ENCODE results near the gene ARHGAP8.

ARHGAP8 gene

DNA sequence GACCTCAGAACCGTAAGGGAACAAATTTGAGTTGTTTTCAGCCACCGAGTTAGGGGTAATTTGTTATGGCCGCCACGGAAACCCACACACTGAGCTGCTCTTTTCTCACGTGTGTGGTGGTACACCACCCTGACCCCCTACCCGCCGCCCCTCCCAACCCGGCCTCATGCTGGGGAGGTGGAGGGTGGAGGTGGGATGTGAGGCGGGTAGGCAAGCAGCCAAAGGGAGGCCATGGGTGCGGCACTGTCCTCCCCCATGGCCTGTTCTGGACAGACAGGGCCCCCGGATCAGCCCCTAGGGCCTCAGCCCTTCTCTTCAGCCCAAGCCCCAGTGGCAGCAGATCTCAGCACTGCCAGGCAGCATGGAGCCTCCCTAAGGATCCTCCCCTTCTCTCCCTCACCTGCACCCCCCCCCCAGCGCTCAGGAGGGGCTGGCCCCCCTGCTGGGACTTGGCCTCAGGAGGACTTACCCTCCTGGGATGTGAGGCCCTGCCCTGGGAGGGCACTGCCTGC, 42.4 kb upstream of the ARHGAP8 start:
- Histone ChIP-seq H3K4me1 (ENCODE audit: control insufficient read depth in 2 of 2, insufficient read depth in 1 of 2, low read depth in 1 of 2, low read length in 2 of 2) (peaks cover 0 to 8% of the 10 kb centered on the region in 2 donors), H2BK15ac (ENCODE audit: low read length) (no peak overlapping the region), H3K27ac (replicated peaks; ENCODE audit: low read length) (no peak overlapping the region), H3K23ac (ENCODE audit: low read depth, low read length, poor library complexity) (peak overlapping the region; percentile 43), H2BK12ac (ENCODE audit: low read length) (peak overlapping the region; percentile 63), H4K91ac (ENCODE audit: low read depth, low read length, poor library complexity) (no peak overlapping the region), H2AFZ (ENCODE audit: low read length) (no peak overlapping the region), H2BK120ac (ENCODE audit: low read depth, low read length) (peak overlapping the region; percentile 81), H3K4me3 (ENCODE audit: low read length in 2 of 2) (no peak overlapping the region), H3K14ac (ENCODE audit: low read length) (peak overlapping the region; percentile 71), H2AK5ac (ENCODE audit: low read depth, low read length) (no peak overlapping the region), H3K27me3 (ENCODE audit: control insufficient read depth in 3 of 3, insufficient read depth in 3 of 3, low read depth in 1 of 3, low read length in 3 of 3) (peaks cover 0 to 14% (median 0%) of the 10 kb centered on the region in 3 experiments), H3K9me3 (replicated peaks in 1 of 2; ENCODE audit: control insufficient read depth in 2 of 2, insufficient read depth in 1 of 2, low read depth in 1 of 2, low read length in 2 of 2) (peaks cover 0 to 2% of the 10 kb centered on the region in 2 donors), H3K4ac (ENCODE audit: low read length) (no peak overlapping the region), H4K8ac (ENCODE audit: low read depth, low read length) (no peak overlapping the region), H3K18ac (ENCODE audit: low read length) (no peak overlapping the region), H3K79me1 (ENCODE audit: low read depth, low read length) (peaks cover 13% of the 10 kb centered on the region), H2BK5ac (ENCODE audit: low read length) (no peak overlapping the region), H3K36me3 (replicated peaks in 1 of 2; ENCODE audit: control insufficient read depth in 2 of 2, insufficient read depth in 2 of 2, low read length in 2 of 2) (no peaks in the 10 kb centered on the region), H3K9ac (ENCODE audit: low read depth, low read length, poor library complexity) (no peak overlapping the region), H3K4me2 (ENCODE audit: insufficient read depth, low read length, poor library complexity, severe bottlenecking) (no peak overlapping the region)
- no CpG with 5 or more reads among the region's 12 CpGs for WGBS, 2 donors (ENCODE audit: extremely low coverage in 2 of 2, insufficient read length in 2 of 2, insufficient replicate concordance in 1 of 2)
- DNase-seq (ENCODE audit: low spot score): no peak

- Histone ChIP-seq H2AFZ (ENCODE audit: low read length) (no peak overlapping the region), H3K23ac (ENCODE audit: low read depth, low read length, poor library complexity) (peak overlapping the region; percentile 31), H3K36me3 (replicated peaks in 1 of 2; ENCODE audit: control insufficient read depth in 2 of 2, insufficient read depth in 2 of 2, low read length in 2 of 2) (no peaks in the 10 kb centered on the region), H3K4me2 (ENCODE audit: insufficient read depth, low read length, poor library complexity, severe bottlenecking) (no peak overlapping the region), H2AK5ac (ENCODE audit: low read depth, low read length) (peak overlapping the region; percentile 91), H3K9ac (ENCODE audit: low read depth, low read length, poor library complexity) (no peak overlapping the region), H3K27me3 (ENCODE audit: control insufficient read depth in 3 of 3, insufficient read depth in 3 of 3, low read depth in 1 of 3, low read length in 3 of 3) (peaks cover 0 to 13% (median 0%) of the 10 kb centered on the region in 3 experiments), H3K27ac (replicated peaks; ENCODE audit: low read length) (no peak overlapping the region), H4K8ac (ENCODE audit: low read depth, low read length) (no peak overlapping the region), H2BK12ac (ENCODE audit: low read length) (no peak overlapping the region), H3K14ac (ENCODE audit: low read length) (no peak overlapping the region), H2BK5ac (ENCODE audit: low read length) (peak overlapping the region; percentile 53), H4K91ac (ENCODE audit: low read depth, low read length, poor library complexity) (no peak overlapping the region), H3K4me1 (ENCODE audit: control insufficient read depth in 2 of 2, insufficient read depth in 1 of 2, low read depth in 1 of 2, low read length in 2 of 2) (peaks cover 0 to 8% of the 10 kb centered on the region in 2 donors), H3K79me1 (ENCODE audit: low read depth, low read length) (peaks cover 13% of the 10 kb centered on the region), H3K9me3 (replicated peaks in 1 of 2; ENCODE audit: control insufficient read depth in 2 of 2, insufficient read depth in 1 of 2, low read depth in 1 of 2, low read length in 2 of 2) (no peaks in the 10 kb centered on the region), H3K18ac (ENCODE audit: low read length) (peak overlapping the region; percentile 76), H3K4me3 (ENCODE audit: low read length in 2 of 2) (no peak overlapping the region), H2BK15ac (ENCODE audit: low read length) (no peak overlapping the region), H2BK120ac (ENCODE audit: low read depth, low read length) (no peak overlapping the region), H3K4ac (ENCODE audit: low read length) (no peak overlapping the region)
- no CpG with 5 or more reads among the region's 23 CpGs for WGBS, 2 donors (ENCODE audit: extremely low coverage in 2 of 2, insufficient read length in 2 of 2, insufficient replicate concordance in 1 of 2)
- DNase-seq (ENCODE audit: low spot score): no peak
Measured at GRCh38 chr22:44710474-44711240, 41.7 kb upstream of the ARHGAP8 start.

DNA sequence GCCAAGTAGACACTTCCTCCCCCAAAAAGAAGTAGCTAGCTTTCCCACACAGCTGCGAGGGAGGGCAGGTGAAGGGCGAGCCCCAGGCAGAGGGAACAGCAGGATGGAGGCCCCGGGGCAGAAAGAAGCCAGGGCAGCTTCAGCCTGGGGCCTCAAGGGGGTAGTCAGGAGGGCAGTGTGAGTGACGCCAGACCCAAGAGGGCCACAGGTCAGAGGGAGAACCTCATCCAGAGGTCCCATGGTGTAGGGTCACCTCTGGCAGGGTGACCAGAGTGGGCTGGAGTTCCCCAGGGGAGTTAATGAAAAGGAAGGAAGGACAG, 41.2 kb upstream of the ARHGAP8 start:
- Histone ChIP-seq H2AFZ (ENCODE audit: low read length) (no peak overlapping the region), H2BK12ac (ENCODE audit: low read length) (peak overlapping the region; percentile 58), H3K36me3 (replicated peaks in 1 of 2; ENCODE audit: control insufficient read depth in 2 of 2, insufficient read depth in 2 of 2, low read length in 2 of 2) (no peaks in the 10 kb centered on the region), H3K4me1 (ENCODE audit: control insufficient read depth in 2 of 2, insufficient read depth in 1 of 2, low read depth in 1 of 2, low read length in 2 of 2) (peaks cover 0 to 8% of the 10 kb centered on the region in 2 donors), H3K79me1 (ENCODE audit: low read depth, low read length) (peaks cover 13% of the 10 kb centered on the region), H2AK5ac (ENCODE audit: low read depth, low read length) (peak overlapping the region; percentile 91), H3K9me3 (replicated peaks in 1 of 2; ENCODE audit: control insufficient read depth in 2 of 2, insufficient read depth in 1 of 2, low read depth in 1 of 2, low read length in 2 of 2) (no peaks in the 10 kb centered on the region), H4K8ac (ENCODE audit: low read depth, low read length) (no peak overlapping the region), H3K4me3 (ENCODE audit: low read length in 2 of 2) (no peak overlapping the region), H4K91ac (ENCODE audit: low read depth, low read length, poor library complexity) (no peak overlapping the region), H3K4me2 (ENCODE audit: insufficient read depth, low read length, poor library complexity, severe bottlenecking) (no peak overlapping the region), H2BK15ac (ENCODE audit: low read length) (no peak overlapping the region), H3K14ac (ENCODE audit: low read length) (no peak overlapping the region), H2BK120ac (ENCODE audit: low read depth, low read length) (no peak overlapping the region), H3K27me3 (ENCODE audit: control insufficient read depth in 3 of 3, insufficient read depth in 3 of 3, low read depth in 1 of 3, low read length in 3 of 3) (peaks cover 0 to 9% (median 0%) of the 10 kb centered on the region in 3 experiments), H3K18ac (ENCODE audit: low read length) (peak overlapping the region; percentile 91), H3K23ac (ENCODE audit: low read depth, low read length, poor library complexity) (no peak overlapping the region), H3K9ac (ENCODE audit: low read depth, low read length, poor library complexity) (no peak overlapping the region), H3K27ac (replicated peaks; ENCODE audit: low read length) (no peak overlapping the region), H2BK5ac (ENCODE audit: low read length) (peak overlapping the region; percentile 53), H3K4ac (ENCODE audit: low read length) (no peak overlapping the region)
- DNase-seq (ENCODE audit: low spot score): no peak
- no CpG with 5 or more reads among the region's 4 CpGs for WGBS, 2 donors (ENCODE audit: extremely low coverage in 2 of 2, insufficient read length in 2 of 2, insufficient replicate concordance in 1 of 2)

DNA sequence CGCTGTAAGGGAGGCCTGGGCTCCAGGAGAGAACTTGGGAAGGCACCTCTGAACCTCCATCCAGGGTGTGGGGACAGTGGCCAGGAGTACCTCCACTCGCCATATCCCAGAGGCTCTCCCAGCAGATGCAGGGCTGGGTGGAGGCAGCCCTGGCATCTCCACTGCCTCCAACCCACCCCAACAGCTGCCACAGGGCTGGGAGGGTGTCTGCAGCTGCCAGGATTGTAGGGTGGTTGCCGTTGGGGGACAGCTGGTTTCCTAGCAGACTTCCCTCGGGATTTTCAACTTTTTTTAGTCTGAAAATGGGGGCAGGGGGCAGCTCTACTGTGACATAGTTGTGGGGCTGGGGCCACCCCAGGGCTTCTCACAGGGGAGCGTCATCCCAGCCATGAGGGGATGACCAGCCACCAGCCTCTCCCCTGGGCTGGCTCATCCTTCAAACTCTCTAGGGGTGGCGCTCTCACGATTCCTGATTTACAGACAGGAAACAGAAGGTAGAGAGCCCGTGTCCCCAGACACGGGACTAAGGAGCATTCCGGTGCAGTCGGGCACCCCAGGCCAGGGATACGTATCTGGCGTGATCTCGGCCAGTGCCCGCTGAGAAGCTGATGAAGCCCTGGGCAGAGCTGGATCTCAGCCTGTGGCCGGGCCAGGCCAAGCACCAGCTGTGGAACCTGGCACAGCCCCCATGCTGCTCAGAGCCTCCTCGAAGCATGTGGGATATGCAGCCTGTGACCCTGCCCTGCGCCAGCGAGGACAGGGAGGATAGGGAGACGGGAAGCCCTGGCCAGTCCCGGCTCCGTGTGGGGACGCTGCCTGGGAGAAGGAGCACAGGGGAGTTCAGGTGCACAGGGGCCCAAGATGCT, 40.5 kb upstream of the ARHGAP8 start:
- no peak overlapping the region for H2BK120ac ChIP-seq (ENCODE audit: low read depth, low read length)
- no peak overlapping the region for H4K91ac ChIP-seq (ENCODE audit: low read depth, low read length, poor library complexity)
- H3K4me3 ChIP-seq (ENCODE audit: low read length in 2 of 2): no peak overlapping the region
- H3K4me1 ChIP-seq (ENCODE audit: control insufficient read depth in 2 of 2, insufficient read depth in 1 of 2, low read depth in 1 of 2, low read length in 2 of 2): peaks cover 0 to 8% of the 10 kb centered on the region in 2 donors
- peak overlapping the region; percentile 14 for H3K14ac ChIP-seq (ENCODE audit: low read length)
- DNase-seq (ENCODE audit: low spot score): no peak
- H3K23ac ChIP-seq (ENCODE audit: low read depth, low read length, poor library complexity): no peak overlapping the region
- peak overlapping the region; percentile 91 for H2AK5ac ChIP-seq (ENCODE audit: low read depth, low read length)
- H3K36me3 ChIP-seq (replicated peaks in 1 of 2; ENCODE audit: control insufficient read depth in 2 of 2, insufficient read depth in 2 of 2, low read length in 2 of 2): no peaks in the 10 kb centered on the region
- H3K9me3 ChIP-seq (replicated peaks in 1 of 2; ENCODE audit: control insufficient read depth in 2 of 2, insufficient read depth in 1 of 2, low read depth in 1 of 2, low read length in 2 of 2): no peaks in the 10 kb centered on the region
- no peak overlapping the region for H3K4me2 ChIP-seq (ENCODE audit: insufficient read depth, low read length, poor library complexity, severe bottlenecking)
- no peak overlapping the region for H2BK15ac ChIP-seq (ENCODE audit: low read length)
- no peak overlapping the region for H4K8ac ChIP-seq (ENCODE audit: low read depth, low read length)
- peaks cover 13% of the 10 kb centered on the region for H3K79me1 ChIP-seq (ENCODE audit: low read depth, low read length)
- H3K4ac ChIP-seq (ENCODE audit: low read length): no peak overlapping the region
- peak overlapping the region; percentile 4 for H3K9ac ChIP-seq (ENCODE audit: low read depth, low read length, poor library complexity)
- H3K27ac ChIP-seq (replicated peaks; ENCODE audit: low read length): no peak overlapping the region
- no peak overlapping the region for H2AFZ ChIP-seq (ENCODE audit: low read length)
- H3K18ac ChIP-seq (ENCODE audit: low read length): peak overlapping the region; percentile 91
- WGBS, 2 donors (ENCODE audit: extremely low coverage in 2 of 2, insufficient read length in 2 of 2, insufficient replicate concordance in 1 of 2): no CpG with 5 or more reads among the region's 23 CpGs
- no peak overlapping the region for H2BK12ac ChIP-seq (ENCODE audit: low read length)
- peak overlapping the region; percentile 53 for H2BK5ac ChIP-seq (ENCODE audit: low read length)
- H3K27me3 ChIP-seq (ENCODE audit: control insufficient read depth in 3 of 3, insufficient read depth in 3 of 3, low read depth in 1 of 3, low read length in 3 of 3): peaks cover 0 to 7% (median 0%) of the 10 kb centered on the region in 3 experiments

Measured in neuronal stem cell (in vitro differentiated cells).